ENCODE results near the gene NFKBIL1.
A peak's percentile ranks its signal among the peaks of the same experiment; 100 is the strongest.
"Not testable (repeated sequence)": the region's sequence is repeated elsewhere in the genome, so short reads cannot be mapped to it uniquely, and the experiment has no call there.

Gene NFKBIL1

DNA sequence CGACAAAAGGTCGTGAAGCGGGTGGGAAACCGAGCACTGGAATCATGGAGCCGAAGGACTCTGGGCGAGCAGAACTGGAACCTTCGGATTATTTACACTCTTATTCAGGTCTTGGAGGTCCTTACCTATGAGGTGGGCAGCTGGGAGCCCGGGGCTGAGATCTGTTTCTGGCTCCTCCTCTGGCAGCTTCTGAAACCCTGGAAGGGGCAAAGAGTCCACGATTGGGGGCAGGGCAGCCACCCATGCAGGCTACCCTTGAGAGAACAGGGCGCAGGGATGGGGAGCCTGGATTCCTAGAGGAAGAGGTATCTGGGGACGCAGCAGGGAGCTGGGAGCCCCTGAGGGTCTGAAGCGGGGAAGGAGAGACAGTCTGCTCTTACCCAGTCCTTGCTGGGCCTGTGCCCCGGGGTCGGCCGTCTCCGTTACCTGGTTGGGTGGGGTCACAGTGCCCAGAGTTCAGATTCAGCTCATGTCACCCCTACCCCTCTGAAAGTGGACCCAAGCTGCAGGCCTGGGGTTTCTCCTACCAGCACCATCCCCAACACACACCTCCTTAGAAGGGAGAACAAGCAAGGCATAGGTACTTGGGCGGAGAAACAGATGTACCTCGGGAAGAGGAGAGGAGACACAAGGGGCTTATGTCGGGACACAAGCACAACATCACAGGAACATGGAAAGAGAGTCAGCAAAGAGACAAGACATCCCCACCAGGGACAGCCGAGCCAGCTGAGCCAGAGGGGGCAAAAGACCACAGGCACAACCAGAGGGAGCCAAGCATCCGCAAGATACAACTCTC lies 34.2 kb downstream of the NFKBIL1 start:
- DNase-seq: peak in 1 of 2 donors; percentile 16

GRCh38 chr6:31582230-31582643 lies 34.8 kb downstream of the NFKBIL1 start, which contains the start of gene LTB:
LTB (minus strand) TSS chr6:31582424; CDS start chr6:31582417, 7 bp downstream.
- peak; percentile 82 to 83 for DNase-seq

DNA sequence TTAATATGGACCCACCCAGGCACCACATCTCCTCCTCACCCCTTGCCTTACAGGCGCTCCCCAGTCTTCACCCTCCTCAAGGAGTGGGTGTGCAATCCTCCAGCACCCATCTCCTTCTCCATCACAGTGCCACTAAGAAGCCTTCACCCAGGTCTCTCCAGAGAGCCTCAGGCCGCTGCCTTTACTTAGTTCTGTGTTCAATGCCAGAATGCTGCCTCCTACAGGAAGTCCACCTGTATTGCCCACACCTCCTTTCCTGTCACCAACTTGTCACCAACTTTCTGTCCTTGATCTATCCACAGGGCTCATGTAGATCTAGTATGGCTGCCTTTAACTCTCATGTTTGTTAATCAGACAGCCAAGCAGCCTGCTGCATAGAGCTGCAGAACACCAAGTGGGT lies 38.1 kb downstream of the NFKBIL1 start:
- peak; percentile 67 to 71 for DNase-seq

GRCh38 chr6:31586008-31586407 lies 38.6 kb downstream of the NFKBIL1 start, which contains the start of gene LST1:
LST1 (plus strand) TSS chr6:31586277; CDS start chr6:31587300, 1,023 bp downstream.
- peak in 1 of 2 donors; percentile 29 for DNase-seq

GRCh38 chr6:31586599-31587281 lies 39.3 kb downstream of the NFKBIL1 start:
- peak; percentile 54 to 58 for DNase-seq

GRCh38 chr6:31587791-31588777 lies 40.7 kb downstream of the NFKBIL1 start:
- peak in 1 of 2 donors; percentile 24 for DNase-seq

DNA sequence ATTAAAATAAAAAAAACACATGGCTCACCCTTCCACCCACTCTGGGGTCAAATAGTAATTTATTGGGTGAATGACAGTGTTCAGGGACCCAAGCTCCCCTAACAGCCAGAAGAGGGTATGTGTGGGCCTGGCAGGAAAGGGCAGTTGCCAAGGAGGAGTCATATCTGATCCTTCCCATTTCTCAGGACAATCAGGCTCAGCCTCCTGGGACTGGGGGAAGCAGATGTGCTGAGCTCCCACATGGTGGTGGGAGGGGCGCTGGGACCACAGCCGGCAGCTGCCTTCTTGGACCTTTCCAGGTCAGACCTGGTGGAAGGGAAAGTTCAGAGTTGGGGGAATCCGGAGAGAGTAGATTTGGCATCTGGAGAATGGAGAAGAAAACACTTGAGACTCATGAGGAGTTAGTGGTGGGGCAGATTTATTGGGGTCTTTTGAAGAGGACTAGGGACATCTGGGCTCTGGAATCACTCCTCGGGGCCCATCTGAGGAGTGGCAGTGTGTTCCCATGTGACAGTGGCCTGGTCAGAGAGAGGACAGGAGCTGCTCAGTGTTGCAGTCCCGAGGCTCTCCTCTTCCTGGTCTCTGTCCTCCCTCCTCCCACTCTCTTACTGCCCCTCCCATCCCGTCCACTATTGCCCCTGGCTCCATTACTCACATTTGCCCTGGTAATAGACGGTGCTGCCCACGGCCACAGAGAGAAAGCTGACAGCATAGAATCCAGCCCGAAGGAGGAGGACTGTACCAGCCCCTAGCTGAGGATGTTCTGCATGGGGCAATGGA lies 41.7 kb downstream of the NFKBIL1 start:
- no peak for DNase-seq

DNA sequence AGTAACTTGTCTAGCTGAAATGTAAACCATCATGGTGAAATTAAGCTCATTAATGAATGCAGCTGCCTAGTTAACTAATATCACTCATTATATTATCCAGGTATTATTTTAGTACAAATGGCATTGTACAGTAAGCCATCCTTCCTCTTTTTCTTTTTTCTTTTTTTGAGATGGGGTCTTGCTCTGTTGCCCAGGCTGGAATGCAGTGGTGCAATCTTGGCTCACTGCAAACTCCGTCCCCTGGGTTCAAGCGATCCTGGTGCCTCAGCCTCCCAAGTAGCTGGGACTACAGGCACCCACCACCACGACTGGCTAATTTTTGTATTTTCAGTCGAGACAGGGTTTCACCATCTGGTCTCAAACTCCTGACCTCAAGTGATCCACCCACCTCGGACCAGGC lies 43.3 kb downstream of the NFKBIL1 start:
- not testable (repeated sequence) for DNase-seq

- no peak for DNase-seq
These were observed 45.0 kb downstream of the NFKBIL1 start for GRCh38 chr6:31592396-31592771.

- peak; percentile 66 to 87 for DNase-seq
These were observed 49.6 kb downstream of the NFKBIL1 start for GRCh38 chr6:31597006-31597405.

- DNase-seq: no peak
These were observed 59.9 kb downstream of the NFKBIL1 start for GRCh38 chr6:31607317-31607716.

All from CD4-positive, alpha-beta T cell treated with Interleukin-4 for 1 hour (primary cell).